Fibroblast of skin of right biceps (primary cell): ENCODE data around the gene TEX28.
"Not testable (repeated sequence)": the region's sequence is repeated elsewhere in the genome, so short reads cannot be mapped to it uniquely, and the experiment has no call there.

ENCODE experiments used
- DNase-seq: peaks from one replicate; pipeline ENCODE4 v3.0.0-alpha.2; 2013

Gene TEX28

DNA sequence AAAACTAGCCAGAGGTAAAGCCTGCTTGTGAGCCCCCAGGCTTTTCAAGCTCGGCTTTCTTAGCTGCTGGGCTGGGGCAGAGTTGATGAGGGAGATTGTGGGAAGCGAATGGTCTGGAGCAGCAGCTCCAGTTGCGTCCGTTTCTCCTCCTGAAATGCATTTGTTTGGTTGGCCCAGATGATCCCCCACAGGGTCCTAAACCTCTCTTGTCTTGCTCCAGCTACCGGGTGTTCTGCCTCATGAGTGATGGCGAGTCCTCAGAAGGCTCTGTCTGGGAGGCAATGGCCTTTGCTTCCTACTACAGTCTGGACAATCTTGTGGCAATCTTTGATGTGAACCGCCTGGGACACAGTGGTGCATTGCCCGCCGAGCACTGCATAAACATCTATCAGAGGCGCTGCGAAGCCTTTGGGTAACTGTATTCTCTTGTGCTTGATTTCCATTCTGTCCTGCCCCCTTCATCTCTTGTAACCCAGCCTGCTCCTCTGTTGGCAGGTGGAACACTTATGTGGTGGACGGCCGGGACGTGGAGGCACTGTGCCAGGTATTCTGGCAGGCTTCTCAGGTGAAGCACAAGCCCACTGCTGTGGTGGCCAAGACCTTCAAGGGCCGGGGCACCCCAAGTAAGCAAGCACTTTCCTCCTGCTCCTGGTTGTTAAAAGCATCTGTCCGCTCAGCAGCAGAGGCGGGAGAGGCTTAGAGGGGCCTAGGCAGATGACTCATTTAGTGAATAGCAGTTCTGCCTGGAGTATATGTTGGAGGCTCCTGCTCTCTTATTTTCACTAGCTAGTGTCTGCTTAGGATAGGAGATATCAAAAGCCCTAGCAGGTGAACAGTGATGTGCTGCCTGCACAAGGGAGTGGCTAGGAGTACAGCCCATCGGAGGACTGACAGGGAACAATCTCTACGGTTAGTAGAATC is 16.0 kb upstream of the TEX28 start:
- DNase-seq = no peak

DNA sequence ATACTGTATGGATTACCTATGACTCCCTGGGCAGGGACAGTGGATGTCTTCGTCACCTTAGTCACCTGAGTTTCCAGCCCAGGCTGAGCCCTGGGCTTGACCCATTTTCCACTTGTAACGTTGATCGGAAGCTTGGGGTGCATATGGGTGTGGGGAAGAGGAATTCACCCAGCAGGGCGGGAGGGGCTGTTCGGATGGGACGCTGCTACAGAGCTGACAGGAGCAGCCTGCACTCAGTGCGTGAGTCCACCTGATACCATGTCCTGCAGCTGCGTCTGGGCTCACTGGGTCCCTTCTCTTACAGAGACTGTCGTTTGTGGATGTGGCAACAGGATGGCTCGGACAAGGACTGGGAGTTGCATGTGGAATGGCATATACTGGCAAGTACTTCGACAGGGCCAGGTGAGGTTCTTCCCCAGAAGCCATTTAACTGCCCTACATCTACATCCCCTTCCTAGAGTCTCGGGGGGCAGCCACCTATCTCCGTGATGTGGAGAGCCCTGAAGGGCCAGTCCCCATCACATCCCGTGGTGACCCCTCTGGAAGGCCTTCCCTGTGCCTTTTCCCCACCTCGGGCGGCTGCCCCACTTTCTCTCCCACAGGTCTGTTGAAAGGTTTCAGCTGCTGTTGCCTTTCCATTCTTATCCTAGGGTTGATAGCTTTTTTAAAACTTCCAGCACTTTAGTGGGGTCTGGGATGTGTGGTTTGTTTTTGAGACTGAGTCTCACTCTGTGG is 14.3 kb upstream of the TEX28 start:
- no peak for DNase-seq

- DNase-seq = peak; percentile 29
Measured at GRCh38 chrX:154308108-154308946, 13.4 kb upstream of the TEX28 start.

DNA sequence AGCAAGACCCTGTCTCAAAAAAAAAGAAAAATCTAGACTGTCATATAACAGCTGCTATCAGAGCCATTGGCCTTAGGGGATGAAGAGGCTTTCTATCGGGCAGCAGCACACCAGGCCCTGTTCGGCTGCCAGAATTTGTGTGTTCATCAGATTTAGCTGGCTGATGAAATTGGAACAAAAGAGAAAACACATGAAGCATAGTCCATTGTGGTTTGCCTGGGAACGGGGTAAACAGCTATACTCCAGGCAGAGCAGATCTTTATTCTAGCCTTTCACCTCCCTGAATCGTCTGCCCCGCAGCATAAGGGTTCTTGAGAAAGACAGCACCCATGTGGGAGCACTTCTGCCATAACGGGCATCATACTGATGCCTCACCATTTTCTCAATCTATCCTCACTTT is 12.3 kb upstream of the TEX28 start:
- no peak for DNase-seq

GRCh38 chrX:154305541-154306205 is 10.7 kb upstream of the TEX28 start:
- no peak for DNase-seq

DNA sequence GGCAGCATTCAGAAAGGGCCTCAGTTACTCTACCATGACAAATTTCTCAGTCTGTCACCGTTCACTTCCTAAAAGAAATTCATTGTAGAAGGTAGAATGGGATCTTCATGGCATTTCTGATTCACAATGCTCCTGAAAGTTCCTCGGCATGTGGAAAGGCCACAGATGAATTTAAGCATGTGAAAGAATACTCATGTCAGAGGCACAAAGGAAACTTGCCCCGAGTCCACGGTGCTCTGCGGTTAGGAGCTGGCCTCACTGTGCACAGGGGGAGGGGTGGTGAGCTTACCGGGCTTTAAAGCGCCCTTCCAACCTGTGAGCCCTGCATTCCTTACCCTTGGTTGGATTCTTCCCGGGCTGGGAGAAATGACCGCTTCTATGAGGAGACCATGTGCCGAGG is 9.9 kb upstream of the TEX28 start:
- DNase-seq = no peak

GRCh38 chrX:154303476-154303875 is 8.6 kb upstream of the TEX28 start:
- DNase-seq = no peak

DNA sequence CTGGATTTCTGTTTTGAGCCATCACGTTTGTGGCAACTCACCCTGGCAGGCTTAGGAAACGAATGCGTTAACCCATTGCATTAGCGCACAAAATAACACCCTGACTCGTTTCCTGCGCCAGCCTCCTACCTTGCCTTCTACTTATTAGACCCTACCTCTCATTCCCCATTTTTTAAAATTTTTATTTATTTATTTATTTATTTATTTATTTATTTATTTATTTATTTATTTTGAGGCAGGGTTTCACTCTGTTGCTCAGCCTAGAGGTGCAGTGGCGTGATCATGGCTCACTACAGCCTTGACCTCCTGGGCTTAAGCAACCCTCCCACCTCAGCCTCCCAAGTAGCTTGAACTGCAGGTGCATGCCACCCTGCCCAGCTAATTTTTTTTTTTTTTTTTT is 8.1 kb upstream of the TEX28 start:
- DNase-seq = not testable (repeated sequence)

DNA sequence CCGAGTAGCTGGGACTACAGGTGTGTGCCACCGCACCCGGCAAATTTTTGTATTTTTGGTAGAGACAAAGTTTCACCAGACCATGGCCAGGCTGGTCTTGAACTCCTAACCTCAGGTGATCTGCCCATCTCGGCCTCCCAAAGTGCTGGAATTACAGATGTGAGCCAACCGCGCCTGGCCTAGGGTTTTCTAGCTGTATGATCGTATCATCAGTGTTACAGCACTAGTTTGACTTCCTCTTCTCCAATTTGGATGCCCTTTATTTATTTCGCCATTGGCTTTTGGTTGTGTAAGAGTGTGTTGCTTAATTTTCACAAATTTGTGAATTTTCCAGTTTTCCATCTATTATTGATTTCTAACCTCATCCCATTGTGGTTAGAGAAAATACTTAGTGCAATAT is 5.9 kb upstream of the TEX28 start:
- DNase-seq = no peak

- no peak for DNase-seq
Measured at GRCh38 chrX:154298312-154298711, 3.4 kb upstream of the TEX28 start.

DNA sequence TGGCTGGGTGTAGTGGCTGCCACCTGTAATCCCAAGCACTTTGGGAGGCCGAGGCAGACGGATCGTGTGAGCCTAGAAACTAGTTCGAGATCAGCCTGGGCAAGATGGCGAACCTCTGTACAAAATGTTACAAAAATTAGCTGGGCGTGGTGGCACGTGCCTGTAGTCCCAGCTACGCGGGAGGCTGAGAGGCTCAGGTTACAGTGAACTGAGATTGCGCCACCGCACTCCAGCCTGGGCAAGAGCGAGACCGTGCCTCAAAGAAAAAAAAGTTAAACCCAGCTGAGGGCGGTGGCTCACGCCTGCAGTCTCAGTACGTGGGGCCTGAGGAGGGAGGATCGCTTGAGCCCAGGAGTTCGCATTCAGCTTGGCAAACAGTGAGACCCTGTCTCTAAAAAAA is 1.8 kb upstream of the TEX28 start:
- no peak for DNase-seq

DNA sequence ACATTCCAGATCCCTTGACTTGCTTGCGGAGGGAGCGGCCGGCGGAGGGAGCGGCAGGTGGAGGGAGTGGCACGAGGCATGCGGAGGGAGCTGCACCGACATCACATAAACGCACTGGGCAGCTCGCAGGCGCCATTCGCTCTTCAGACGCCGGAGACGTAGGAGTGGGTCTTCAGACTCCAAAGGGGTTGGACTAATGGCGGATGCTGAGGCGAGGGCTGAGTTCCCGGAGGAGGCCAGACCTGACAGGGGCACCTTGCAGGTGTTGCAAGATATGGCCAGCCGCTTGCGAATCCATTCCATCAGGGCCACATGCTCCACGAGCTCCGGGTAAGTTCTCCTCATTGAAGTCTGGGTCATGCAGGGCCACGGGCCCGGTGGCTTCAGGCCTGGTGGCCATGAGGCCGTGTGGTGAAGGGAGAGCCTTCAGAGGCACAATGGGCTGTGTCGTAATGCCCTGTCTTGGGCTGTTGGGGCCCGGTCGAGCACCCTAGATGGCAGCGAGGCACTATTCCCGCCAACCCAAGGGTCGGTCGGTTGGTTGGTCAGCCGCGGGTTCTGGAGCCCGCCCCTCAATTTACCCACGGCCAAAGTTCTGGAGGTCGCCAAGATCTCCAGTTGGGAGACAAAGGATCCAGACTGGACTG is 863 bp upstream of the TEX28 start, which contains the start of gene TKTL1:
Gene TKTL1, plus strand, starts transcription at position 132 of the 647 bp plus-strand sequence. Its CDS starts 65 bp downstream, at position 197.
- DNase-seq = no peak

DNA sequence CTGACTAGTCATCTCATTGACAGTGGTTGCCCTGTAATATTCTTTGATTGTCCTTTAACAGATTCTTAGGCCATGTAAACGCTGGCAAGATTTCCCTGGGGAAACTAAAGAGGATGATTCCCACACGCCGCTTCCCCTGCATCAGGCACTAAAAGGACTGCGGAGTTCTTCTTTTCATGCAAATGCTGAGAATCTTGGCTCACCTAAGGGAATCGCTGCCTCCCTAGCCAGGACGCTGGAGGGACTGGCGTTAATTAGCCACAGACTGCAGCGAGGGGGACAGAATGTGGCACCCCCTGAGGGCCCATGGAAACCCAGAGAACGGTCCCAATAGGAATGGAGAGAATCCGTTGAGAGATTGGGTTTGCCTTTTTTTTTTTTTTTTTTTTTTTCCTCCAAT is 8.5 kb downstream of the TEX28 start:
- DNase-seq = not testable (repeated sequence)

GRCh38 chrX:154284489-154285338 is 10.2 kb downstream of the TEX28 start:
- DNase-seq = not testable (repeated sequence)

- not testable (repeated sequence) for DNase-seq
Measured at GRCh38 chrX:154269245-154269644, 25.7 kb downstream of the TEX28 start.

DNA sequence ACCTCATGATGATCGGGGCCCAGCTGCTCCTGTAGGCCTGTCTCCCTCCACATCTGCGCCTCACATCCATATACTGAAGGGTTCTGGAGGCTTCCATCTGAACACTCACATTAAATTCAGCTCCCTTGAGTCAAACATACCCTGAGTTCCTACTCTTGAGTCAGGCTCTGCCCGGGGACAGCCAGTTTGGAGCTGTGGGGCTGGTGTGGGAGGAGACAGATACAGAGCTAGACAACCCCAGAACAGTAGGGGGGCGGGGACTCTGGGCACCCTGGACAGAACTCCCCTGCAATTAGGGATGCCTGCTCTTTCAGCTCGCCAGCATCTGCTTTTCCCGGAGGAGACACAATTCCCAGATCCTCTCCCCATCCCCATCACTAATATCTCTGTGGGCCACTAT is 31.9 kb downstream of the TEX28 start:
- DNase-seq = not testable (repeated sequence)

DNA sequence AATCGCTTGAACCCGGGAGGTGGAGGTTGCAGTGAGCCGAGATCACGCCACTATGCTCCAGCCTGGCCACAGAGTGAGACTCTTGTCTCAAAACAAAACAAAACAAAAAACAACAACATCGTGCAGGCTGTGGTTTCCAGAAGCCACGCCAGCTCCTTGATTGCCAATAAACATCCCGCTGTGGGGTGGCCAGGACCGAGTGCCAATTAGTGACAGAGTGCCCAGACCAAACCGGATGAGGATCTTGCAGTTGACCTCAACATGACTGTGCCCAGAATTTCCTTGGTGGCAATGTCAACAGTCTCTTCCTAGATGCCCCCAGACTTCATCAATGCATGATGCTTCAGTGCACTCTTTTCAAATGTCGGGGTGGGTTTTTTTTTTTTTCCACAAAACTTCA is 36.2 kb downstream of the TEX28 start:
- not testable (repeated sequence) for DNase-seq

- not testable (repeated sequence) for DNase-seq
Measured at GRCh38 chrX:154257282-154257681, 37.6 kb downstream of the TEX28 start, which contains the start of gene OPN1MW3. OPN1MW3 (plus strand) TSS chrX:154257582; CDS start chrX:154257620, 38 bp downstream.

- not testable (repeated sequence) for DNase-seq
Measured at GRCh38 chrX:154248076-154248475, 46.8 kb downstream of the TEX28 start.

DNA sequence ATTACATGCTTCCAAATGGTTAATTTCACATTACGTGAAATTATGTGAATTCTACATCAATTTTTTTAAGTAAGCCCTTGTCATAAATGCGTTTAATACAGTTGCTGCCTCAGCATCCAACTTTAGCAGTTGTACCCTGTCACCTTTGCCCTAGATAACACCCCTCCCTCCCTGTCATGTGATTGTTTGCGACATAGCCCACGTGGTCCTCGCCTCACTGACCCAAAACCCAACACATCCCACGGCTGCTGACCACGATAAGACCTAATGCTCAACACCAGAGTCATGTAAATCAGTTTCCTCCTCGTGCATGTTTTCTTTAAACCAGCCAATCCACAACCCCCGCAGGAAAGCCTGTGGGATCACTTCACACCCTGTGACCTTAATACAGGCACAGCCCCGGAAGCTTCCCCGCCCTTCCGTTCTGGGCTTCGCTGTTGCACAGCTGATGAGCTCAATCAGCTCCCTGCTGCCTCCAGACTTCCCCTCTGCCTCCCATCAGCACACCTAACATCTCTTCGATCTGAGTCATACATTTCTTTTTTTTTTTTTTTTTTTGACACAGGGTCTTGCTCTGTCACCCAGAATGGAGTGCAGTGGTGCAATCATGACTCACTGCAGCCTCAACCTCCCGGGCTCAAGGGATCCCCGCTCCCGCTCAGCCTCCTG is 47.4 kb downstream of the TEX28 start:
- DNase-seq = not testable (repeated sequence)
